ENCODE data around the gene APOH.

GRCh38 chr17:66228887-66229782 is at the start of gene APOH:
- TF ChIP-seq EZH2 (IDR thresholded peaks at IDR 0.05) (no peak), POLR2AphosphoS5 (IDR thresholded peaks at IDR 0.05; ENCODE audit: borderline replicate concordance, low read depth, low read length) (no peak), FOXP2 (optimal IDR thresholded peaks at IDR 0.05; ENCODE audit: control extremely low read depth, extremely low read length, insufficient read depth) (no peak)

All from SK-N-MC (cell line).